GM18499 (cell line): ENCODE results near the gene ENTPD1.
"Not testable (repeated sequence)": the region's sequence is repeated elsewhere in the genome, so short reads cannot be mapped to it uniquely, and the experiment has no call there.

Source experiments
- ATAC-seq: cut with Tn5 transposase; IDR thresholded peaks from one replicate; pipeline ENCODE4 v1.9.1; 2021; ENCODE audit warnings: moderate number of reproducible peaks; ENCODE audit not compliant: insufficient read depth, unreplicated experiment

ENTPD1 gene

GRCh38 chr10:95907456-95908253, 151.7 kb downstream of the ENTPD1 start, which contains the start of gene CC2D2B:
Gene CC2D2B (plus strand): TSS chr10:95907975. CDS start chr10:95911324, 3,349 bp downstream.
- ATAC-seq, result peak; percentile 52

GRCh38 chr10:95908450-95908849, 152.5 kb downstream of the ENTPD1 start:
- no peak for ATAC-seq

GRCh38 chr10:95909561-95909960, 153.6 kb downstream of the ENTPD1 start:
- no peak for ATAC-seq

GRCh38 chr10:95916039-95916438, 160.1 kb downstream of the ENTPD1 start:
- ATAC-seq, result not testable (repeated sequence)
